NCI-H446 (cell line): Measurements from ENCODE around the gene MYBPHL.

ENCODE experiments used
- DNase-seq, 2 experiments: peaks; one replicate each; lab custom pipeline; 2025; lab: John Stamatoyannopoulos, UW

MYBPHL gene

GRCh38 chr1:109263597-109264378 lies 43.0 kb downstream of the MYBPHL start:
- peak in 1 of 2 experiments; percentile 50 for DNase-seq

GRCh38 chr1:109263234-109263596 lies 43.6 kb downstream of the MYBPHL start:
- DNase-seq = no peak

- peak in 1 of 2 experiments; percentile 49 for DNase-seq
Observed at GRCh38 chr1:109262231-109263055, 44.4 kb downstream of the MYBPHL start.

GRCh38 chr1:109261578-109261977 lies 45.2 kb downstream of the MYBPHL start:
- no peak for DNase-seq

GRCh38 chr1:109261006-109261405 lies 45.8 kb downstream of the MYBPHL start:
- no peak for DNase-seq

GRCh38 chr1:109259674-109260557 lies 46.9 kb downstream of the MYBPHL start:
- no peak for DNase-seq

GRCh38 chr1:109258481-109259466 lies 48.0 kb downstream of the MYBPHL start:
- DNase-seq = no peak

GRCh38 chr1:109257682-109258421 lies 49.0 kb downstream of the MYBPHL start:
- DNase-seq = no peak

- DNase-seq = no peak
Observed at GRCh38 chr1:109256971-109257681, 49.7 kb downstream of the MYBPHL start.

- DNase-seq = no peak
Observed at GRCh38 chr1:109256085-109256484, 50.7 kb downstream of the MYBPHL start.

GRCh38 chr1:109255678-109256077 lies 51.1 kb downstream of the MYBPHL start:
- DNase-seq = peak in 1 of 2 experiments; percentile 61

GRCh38 chr1:109255097-109255651 lies 51.6 kb downstream of the MYBPHL start:
- DNase-seq = peak in 1 of 2 experiments; percentile 71

- DNase-seq = peak in 1 of 2 experiments; percentile 44
Observed at GRCh38 chr1:109254621-109255096, 52.2 kb downstream of the MYBPHL start.

GRCh38 chr1:109253803-109254620 lies 52.8 kb downstream of the MYBPHL start:
- DNase-seq = peak in 1 of 2 experiments; percentile 69

GRCh38 chr1:109252893-109253802 lies 53.7 kb downstream of the MYBPHL start:
- DNase-seq = peak; percentile 95 to 96

GRCh38 chr1:109252167-109252892 lies 54.5 kb downstream of the MYBPHL start:
- DNase-seq = no peak
